ENCODE results near the gene DSG2. TPM values are rescaled to one million over a fixed set of nuclear protein-coding genes. Genes with fewer than 3 reads are reported as not detected.

The DSG2 gene
- total RNA-seq, 4 donors from 2014 or later = 4.0 to 6.9 (median 5.7) TPM

- Histone ChIP-seq H3K27ac (no peak overlapping the region), H3K36me3 (no peaks in the 10 kb centered on the region), H3K27me3 (no peaks in the 10 kb centered on the region), H3K4me1 (no peaks in the 10 kb centered on the region), H3K9me3 (no peaks in the 10 kb centered on the region), H3K4me3 (no peak overlapping the region)
- TF ChIP-seq CTCF (IDR thresholded peaks at IDR 0.05) = no peak
- no peak for TF ChIP-seq POLR2A (IDR thresholded peaks at IDR 0.05)
- no peak for TF ChIP-seq EP300 (IDR thresholded peaks at IDR 0.05)
- no peak for DNase-seq (ENCODE audit: low spot score in 2 of 2)
- 44 to 58% methylated on average over 2 of the region's 2 CpGs for WGBS, 2 donors
Observed at GRCh38 chr18:31591113-31591512, 93.1 kb downstream of the DSG2 start.

GRCh38 chr18:31591628-31592027 lies 93.7 kb downstream of the DSG2 start, which contains the start of gene TTR:
Gene TTR (plus strand): TSS chr18:31591877. CDS start chr18:31591903, 26 bp downstream.
- Histone ChIP-seq H3K27me3 (no peaks in the 10 kb centered on the region), H3K4me3 (no peak within 1 kb of the TSS), H3K4me1 (no peaks in the 10 kb centered on the region), H3K27ac (no peak within 1 kb of the TSS), H3K9me3 (no peaks in the 10 kb centered on the region), H3K36me3 (no peaks in the 10 kb centered on the region)
- no peak for DNase-seq (ENCODE audit: low spot score in 2 of 2)
- TF ChIP-seq EP300 (IDR thresholded peaks at IDR 0.05) (no peak), POLR2A (IDR thresholded peaks at IDR 0.05) (no peak), CTCF (IDR thresholded peaks at IDR 0.05) (no peak)
- 52% methylated on average over 5 of the region's 5 CpGs for WGBS, 2 donors

- TF ChIP-seq POLR2A (IDR thresholded peaks at IDR 0.05) (no peak), CTCF (IDR thresholded peaks at IDR 0.05) (no peak), EP300 (IDR thresholded peaks at IDR 0.05) (no peak)
- no peak for DNase-seq (ENCODE audit: low spot score in 2 of 2)
- H3K36me3 ChIP-seq = no peaks in the 10 kb centered on the region
- H3K27ac ChIP-seq = no peak overlapping the region
- no peaks in the 10 kb centered on the region for H3K27me3 ChIP-seq
- no peaks in the 10 kb centered on the region for H3K4me1 ChIP-seq
- 45 to 47% methylated on average over 10 of the region's 10 CpGs for WGBS, 2 donors
- H3K4me3 ChIP-seq = no peak overlapping the region
- no peaks in the 10 kb centered on the region for H3K9me3 ChIP-seq
Observed at GRCh38 chr18:31592506-31593157, 94.7 kb downstream of the DSG2 start.

GRCh38 chr18:31595121-31595771 lies 97.3 kb downstream of the DSG2 start:
- Histone ChIP-seq H3K9me3 (no peaks in the 10 kb centered on the region), H3K27ac (no peak overlapping the region), H3K4me3 (no peak overlapping the region), H3K27me3 (no peaks in the 10 kb centered on the region), H3K4me1 (no peaks in the 10 kb centered on the region), H3K36me3 (no peaks in the 10 kb centered on the region)
- WGBS, 2 donors = 71 to 79% methylated on average over 5 of the region's 5 CpGs
- DNase-seq (ENCODE audit: low spot score in 2 of 2) = no peak
- TF ChIP-seq EP300 (IDR thresholded peaks at IDR 0.05) (no peak), POLR2A (IDR thresholded peaks at IDR 0.05) (no peak), CTCF (IDR thresholded peaks at IDR 0.05) (no peak)

GRCh38 chr18:31596081-31596872 lies 98.3 kb downstream of the DSG2 start:
- no peaks in the 10 kb centered on the region for H3K27me3 ChIP-seq
- TF ChIP-seq EP300 (IDR thresholded peaks at IDR 0.05) (no peak), POLR2A (IDR thresholded peaks at IDR 0.05) (no peak), CTCF (IDR thresholded peaks at IDR 0.05) (no peak)
- no peak overlapping the region for H3K4me3 ChIP-seq
- H3K27ac ChIP-seq = no peak overlapping the region
- no peaks in the 10 kb centered on the region for H3K36me3 ChIP-seq
- H3K4me1 ChIP-seq = no peaks in the 10 kb centered on the region
- DNase-seq (ENCODE audit: low spot score in 2 of 2) = no peak
- 67% methylated on average over 9 of the region's 9 CpGs for WGBS, 2 donors
- no peaks in the 10 kb centered on the region for H3K9me3 ChIP-seq

All from tibial nerve (tissue), 4 donors.